Cerebellar cortex (tissue), 1 donor: Measurements from ENCODE around the gene DAB2IP.
"Not testable (repeated sequence)": the region's sequence is repeated elsewhere in the genome, so short reads cannot be mapped to it uniquely, and the experiment has no call there.

Source experiments
- DNase-seq: peaks from one replicate; pipeline ENCODE4 v3.0.0-alpha.2; 2015; ENCODE audit warnings: low spot score

DAB2IP gene

GRCh38 chr9:121626012-121626411, 25.4 kb upstream of the DAB2IP start:
- no peak for DNase-seq

DNA sequence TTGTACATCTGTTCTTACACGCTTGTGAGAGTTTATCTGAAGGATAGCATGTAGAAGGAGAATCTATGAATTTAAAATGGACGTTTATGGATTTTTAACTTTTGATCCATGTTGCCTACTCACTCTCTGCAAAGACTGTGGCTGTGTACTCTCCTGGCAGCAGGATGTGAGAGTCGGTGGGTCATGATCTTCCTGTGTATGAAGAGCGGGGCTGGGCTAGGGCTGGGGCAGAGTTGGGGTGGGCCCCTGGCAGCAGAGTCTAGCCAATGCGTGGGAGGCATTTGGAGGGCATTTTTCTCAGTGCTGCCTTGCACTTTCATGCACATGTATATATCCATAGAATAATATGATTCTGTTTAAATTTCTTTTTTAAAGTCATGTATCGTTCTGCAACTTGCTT, 24.0 kb upstream of the DAB2IP start:
- no peak for DNase-seq

DNA sequence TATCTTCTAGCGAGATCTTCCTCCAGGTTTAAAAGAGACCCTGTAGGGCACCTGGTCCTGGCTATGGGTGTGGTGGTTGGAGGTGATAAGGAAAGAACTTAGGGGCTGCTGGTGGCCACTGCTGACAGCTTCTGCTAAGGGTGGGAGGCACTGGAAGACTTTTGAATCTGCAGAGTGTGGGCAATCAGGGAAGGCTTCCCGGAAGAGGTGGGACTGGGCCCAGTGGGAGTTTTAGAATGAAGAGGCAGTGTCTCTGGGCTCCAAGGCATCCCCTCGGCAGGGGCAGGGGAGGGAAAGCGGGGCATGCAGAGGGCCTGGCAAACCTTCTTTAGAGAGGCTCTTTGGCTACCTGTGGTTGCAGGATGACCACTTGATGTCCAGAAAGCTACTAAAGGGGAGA, 23.0 kb upstream of the DAB2IP start:
- no peak for DNase-seq

DNA sequence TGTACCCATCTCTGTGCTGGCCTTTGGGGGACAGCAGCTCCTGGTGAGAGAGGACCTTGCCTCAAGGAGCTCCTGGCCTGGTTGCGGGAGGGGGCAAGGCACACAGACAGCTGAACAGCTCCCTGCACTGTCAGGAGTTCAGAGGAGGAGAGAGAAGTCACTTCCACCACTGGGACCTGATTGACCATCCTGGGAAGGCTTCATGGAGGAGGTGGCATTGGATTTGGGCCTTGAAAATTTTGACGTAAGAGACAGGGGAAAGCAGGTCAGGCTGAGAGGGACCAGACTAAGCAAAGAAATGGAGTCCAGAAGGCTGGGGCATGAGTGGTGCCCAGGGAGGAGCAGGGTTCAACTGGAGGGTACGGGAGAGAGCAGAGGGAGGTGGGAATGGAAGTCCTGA, 20.3 kb upstream of the DAB2IP start:
- DNase-seq, result no peak

- DNase-seq, result peak; percentile 69
These were observed 19.4 kb upstream of the DAB2IP start for GRCh38 chr9:121631978-121632418.

GRCh38 chr9:121633119-121633714, 18.2 kb upstream of the DAB2IP start:
- no peak for DNase-seq

DNA sequence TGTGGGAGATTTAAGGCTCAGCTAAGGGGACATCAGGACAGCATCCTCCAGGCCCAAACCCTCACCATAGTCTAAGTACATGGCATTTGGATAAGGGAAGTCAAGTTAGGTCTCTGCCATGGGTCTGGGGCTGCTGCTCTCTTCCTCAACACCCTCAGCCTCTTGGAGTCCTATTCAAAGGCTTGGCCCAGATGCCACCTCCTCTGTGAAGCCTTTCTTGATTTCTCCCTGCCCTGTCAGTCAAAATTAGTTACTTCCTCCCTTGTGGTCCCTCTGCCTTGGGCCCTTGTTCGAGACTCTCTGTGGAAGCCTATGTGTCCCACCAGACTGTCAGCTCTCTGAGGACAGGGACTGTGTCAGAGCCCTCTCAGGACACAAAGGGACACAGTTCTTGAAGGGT, 17.7 kb upstream of the DAB2IP start:
- DNase-seq, result no peak

GRCh38 chr9:121634329-121635261, 16.8 kb upstream of the DAB2IP start:
- DNase-seq, result peak; percentile 77

GRCh38 chr9:121635300-121635876, 16.0 kb upstream of the DAB2IP start:
- no peak for DNase-seq

DNA sequence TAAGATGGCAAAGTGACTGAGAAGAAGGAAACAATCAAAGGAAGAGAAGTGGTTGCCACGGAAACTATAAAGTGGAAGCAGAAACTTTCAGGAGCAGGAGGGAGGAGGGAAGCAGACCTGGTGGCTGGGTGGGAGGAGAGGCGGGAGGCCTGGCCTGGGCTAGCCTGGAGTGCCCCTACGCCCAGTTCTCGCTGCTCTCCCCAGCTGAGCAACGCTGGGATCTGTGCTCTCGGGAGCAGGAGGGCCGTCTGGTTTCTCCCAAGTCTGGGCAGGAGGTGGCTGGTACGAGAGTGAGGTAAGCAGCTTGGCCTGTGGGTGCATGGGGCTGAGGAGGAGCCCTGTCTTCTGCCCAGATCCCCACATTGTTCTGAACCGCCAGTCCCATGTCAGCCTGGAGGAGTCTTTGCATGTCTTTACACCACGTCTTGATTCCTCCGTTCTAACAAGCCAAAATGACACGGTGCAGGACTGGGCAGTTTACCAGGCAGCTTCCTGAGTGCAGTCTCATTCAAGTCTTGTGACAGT, 15.0 kb upstream of the DAB2IP start:
- no peak for DNase-seq

DNA sequence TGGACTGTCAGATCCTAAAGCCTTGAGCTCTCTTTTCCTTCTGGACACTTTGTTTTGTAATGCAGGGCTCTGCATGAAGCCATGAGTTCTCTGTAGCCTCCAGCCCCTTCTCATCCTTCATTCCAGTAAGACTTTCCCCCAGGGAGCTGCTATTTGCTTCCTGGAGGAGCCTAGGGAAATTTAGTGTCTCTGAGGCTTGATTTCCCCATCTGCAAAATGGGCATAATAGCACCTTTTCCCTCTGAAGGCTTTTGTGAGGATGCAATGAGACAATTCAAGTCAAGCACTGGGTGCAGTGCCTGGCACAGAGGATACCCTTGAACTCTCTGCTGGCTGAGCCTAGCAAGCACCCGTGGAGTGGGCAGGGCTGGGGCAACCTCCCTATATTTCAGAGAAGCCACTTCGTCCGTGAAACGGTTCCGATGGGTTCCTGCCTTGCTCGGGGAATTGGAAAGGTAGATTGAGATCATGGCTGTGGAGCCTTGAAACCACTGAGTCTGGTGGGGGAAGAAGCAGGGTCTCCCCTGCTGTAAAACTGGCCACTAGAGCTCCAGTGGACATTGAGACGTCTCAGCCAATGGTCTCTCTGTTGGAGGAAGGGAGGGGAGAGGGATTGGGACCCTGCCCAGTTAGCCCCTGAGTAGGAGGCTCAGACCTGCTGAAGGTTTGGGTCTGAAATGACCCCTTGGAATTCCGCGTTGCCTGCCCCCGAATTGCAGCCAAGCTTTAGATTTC, 14.3 kb upstream of the DAB2IP start:
- DNase-seq, result no peak

GRCh38 chr9:121637713-121638220, 13.7 kb upstream of the DAB2IP start:
- DNase-seq, result no peak

DNA sequence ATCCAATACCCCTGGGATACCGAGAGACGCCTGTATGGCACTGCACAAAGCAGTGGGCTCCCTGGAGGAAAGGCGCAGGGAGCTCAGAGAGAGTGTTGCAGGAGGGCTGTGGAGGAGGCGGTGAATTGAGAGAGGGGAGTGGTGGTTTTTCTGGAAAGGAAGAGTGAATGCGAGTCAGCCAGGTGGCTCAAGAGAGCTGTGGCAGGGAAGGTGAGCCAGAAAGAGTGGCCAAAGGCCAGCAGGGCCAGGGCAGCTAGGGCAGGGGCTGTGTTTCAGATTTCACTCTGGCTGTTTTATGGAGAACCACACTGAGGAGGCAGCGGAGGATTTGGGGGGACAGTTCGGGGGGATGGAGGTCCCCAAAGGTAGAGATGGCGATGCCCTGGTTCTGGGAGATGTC, 13.0 kb upstream of the DAB2IP start:
- DNase-seq, result peak; percentile 68

DNA sequence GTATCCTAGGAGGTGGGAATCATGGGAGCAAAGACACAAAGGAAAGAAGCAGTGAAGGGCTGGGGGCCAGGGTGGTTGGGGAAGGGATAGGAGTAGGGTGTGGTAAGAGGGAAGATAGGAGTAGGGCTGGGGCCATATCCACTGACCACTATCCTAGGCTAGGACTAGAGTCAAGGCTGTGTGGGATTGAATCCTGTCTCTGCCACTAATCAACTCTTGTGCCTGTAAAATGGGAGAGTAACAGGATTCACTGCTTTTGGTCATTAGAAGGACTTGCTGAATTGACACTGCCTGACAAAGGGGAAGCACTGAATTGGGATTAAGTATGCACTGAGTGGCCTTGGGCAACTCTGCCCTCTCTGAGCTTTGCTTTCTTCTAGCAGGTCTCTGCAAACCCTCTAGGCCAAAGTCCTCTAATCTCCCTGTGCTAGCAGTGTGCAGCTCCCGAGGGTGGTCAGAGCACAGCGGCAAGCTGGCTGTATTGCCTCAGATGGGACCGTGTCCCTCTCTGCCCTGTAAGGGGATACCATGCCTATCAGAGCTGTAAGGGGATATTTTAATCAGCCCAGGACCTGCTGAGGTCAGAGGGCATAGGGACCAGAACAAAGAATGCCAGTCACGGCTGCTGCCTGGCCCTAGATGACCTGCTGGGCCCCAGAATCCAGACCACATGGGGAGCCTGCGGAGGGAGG, 12.4 kb upstream of the DAB2IP start:
- no peak for DNase-seq

- no peak for DNase-seq
These were observed 11.8 kb upstream of the DAB2IP start for GRCh38 chr9:121639619-121640018.

GRCh38 chr9:121640076-121640475, 11.4 kb upstream of the DAB2IP start:
- no peak for DNase-seq

DNA sequence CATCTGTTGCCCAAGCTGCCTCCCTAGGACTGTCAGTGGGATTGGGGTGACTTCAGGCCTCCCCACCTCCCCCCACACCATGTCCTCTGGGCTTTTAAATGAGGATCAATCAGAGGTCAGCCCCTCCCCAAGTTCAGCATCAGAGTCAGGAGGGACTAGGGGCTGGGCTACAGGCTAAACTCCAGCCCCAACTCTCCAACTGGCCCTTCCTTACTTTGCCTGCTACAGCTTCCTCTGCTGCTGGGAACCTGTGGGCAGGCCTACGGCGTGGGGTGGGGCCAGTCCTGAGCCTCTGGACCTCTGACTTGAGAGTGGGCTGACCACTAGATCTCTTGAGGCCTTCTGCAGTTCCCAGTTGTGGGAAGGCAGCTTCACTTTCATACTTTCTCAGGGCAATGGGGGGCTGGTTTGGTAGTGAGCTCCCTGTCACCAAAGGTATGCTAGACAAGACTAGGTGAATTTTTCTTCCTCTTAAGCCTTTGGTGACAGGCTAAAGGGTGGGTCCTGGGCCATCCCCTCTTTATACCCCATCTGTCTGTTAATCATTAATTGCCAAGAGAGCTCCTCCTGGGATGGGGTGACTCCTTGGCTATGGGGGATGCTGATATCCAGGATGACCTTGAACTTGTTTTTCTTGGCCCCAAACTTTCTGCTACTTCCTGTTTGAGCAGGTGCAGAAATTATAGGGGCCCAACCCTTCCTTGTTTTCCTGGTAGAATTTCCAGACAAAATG, 10.8 kb upstream of the DAB2IP start:
- DNase-seq, result no peak

DNA sequence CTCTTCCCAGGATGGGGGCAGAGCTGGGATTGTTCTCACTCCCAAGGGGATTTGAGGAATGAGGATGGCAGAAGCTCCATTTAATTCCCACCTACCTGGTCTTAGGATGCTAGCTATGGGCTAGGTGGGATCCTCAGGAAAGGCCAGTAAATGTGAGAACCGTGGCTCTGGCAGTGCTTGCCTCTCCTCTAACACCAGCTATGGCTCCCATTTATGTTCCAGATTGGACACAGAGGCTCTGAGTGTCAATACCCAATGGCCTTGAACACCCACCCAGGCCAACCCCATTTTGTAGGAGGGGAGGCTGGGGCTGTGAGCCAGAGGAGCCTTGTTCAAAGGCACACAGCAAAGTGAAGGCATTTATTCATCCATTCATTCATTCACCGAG, 10.2 kb upstream of the DAB2IP start:
- DNase-seq, result no peak

DNA sequence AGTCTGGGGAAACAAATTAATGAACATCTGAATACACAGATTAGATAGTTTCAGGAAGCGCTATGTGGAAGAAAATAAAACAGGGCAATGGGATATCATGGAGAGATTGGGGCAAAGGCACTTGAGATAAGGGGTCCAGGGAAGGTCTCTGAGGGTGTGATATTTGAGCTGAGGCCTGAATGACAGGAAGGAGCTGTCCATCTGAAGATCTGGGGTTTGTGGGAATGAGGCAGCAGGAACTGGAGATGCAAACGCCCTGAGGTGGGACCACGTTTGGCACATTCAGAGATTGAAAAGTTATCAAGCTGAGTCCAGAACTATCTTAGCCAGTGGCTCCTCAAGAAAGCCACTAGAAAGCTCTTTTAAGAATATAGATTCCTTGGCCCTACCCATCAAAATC, 8.7 kb upstream of the DAB2IP start:
- DNase-seq, result no peak

DNA sequence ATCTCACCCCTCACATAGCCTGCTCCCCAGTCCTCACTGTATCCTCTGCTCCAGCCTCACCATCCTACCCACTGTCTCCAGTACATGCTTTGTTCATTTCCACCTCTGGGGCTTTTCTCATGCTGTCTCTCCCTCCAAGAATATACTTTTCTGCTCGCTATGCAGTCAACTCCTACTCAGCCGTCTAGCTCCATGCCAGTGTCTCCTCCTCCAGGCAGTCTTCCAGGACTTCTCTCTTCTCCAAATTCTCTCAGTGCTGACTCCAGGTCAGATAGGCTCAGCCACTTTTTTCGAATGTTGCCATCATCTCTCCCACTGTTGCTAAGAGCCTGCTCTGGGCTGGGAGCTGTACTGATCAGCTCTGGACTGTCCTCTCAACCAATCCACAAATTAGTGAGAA, 8.0 kb upstream of the DAB2IP start:
- DNase-seq, result no peak

GRCh38 chr9:121644040-121644439, 7.4 kb upstream of the DAB2IP start:
- DNase-seq, result not testable (repeated sequence)
